Testis (tissue), 2 donors: ENCODE results near the gene PAQR7.

Source experiments
- CTCF ChIP-seq, 3 experiments: fragments of 450-650 bp in 2 of 3; fragments of 200-600 bp in 1 of 3; sonication (generic) in 1 of 3; IDR thresholded peaks; one replicate each; pipeline ENCODE4 v1.5.1; 2016 to 2019; ENCODE audit warnings: antibody characterized with exemption in 3 of 3, mild to moderate bottlenecking in 2 of 3, moderate library complexity in 1 of 3
- POLR2A ChIP-seq: fragments of 450-650 bp; IDR thresholded peaks from one replicate; pipeline ENCODE4 v1.6.1; 2017; ENCODE audit warnings: antibody characterized with exemption, mild to moderate bottlenecking, moderate library complexity

- TF ChIP-seq POLR2A (no peak), CTCF (IDR thresholded peaks at IDR 0.05) (no peak)
Measured at GRCh38 chr1:25831569-25832196, 43.8 kb downstream of the PAQR7 start.
